ENCODE results near the gene SPRTN. TPM values are rescaled to one million over a fixed set of nuclear protein-coding genes. Genes with fewer than 3 reads are reported as not detected.

SPRTN gene
- total and polyA plus RNA-seq, 2 experiments from 2014 or later, result 9.1 to 25.0 TPM

GRCh38 chr1:231385416-231385748 is 47.3 kb downstream of the SPRTN start:
- Histone ChIP-seq H3K4me1 (ENCODE audit: insufficient read depth) (no peaks in the 10 kb centered on the region), H3K9me2 (ENCODE audit: insufficient read depth) (no peaks in the 10 kb centered on the region), H3K79me2 (replicated peaks; ENCODE audit: insufficient read depth) (no peaks in the 10 kb centered on the region), H3K27me3 (ENCODE audit: insufficient read depth) (no peaks in the 10 kb centered on the region), H3K27ac (ENCODE audit: low read depth) (no peak overlapping the region), H3K4me3 (no peak overlapping the region), H3K36me3 (ENCODE audit: insufficient read depth) (no peaks in the 10 kb centered on the region), H3K4me2 (no peak overlapping the region), H4K20me1 (replicated peaks; ENCODE audit: insufficient read depth) (no peaks in the 10 kb centered on the region), H2AFZ (no peak overlapping the region), H3F3A (replicated peaks; ENCODE audit: low read depth) (no peaks in the 10 kb centered on the region)
- Mint-ChIP-seq H3K36me3 (ENCODE audit: low read depth) (no peaks in the 10 kb centered on the region), H3K9me3 (no peaks in the 10 kb centered on the region), H3K4me1 (no peaks in the 10 kb centered on the region), H3K4me3 (no peak overlapping the region), H3K27ac (no peak overlapping the region), H3K27me3 (ENCODE audit: insufficient read depth, low read depth, poor library complexity) (no peaks in the 10 kb centered on the region)
- ATAC-seq (no peak), DNase-seq (ENCODE audit: low spot score) (no peak)
- TF ChIP-seq REST (IDR thresholded peaks at IDR 0.05; ENCODE audit: unreplicated experiment) (no peak), EZH2 (IDR thresholded peaks at IDR 0.05; ENCODE audit: low read depth, unreplicated experiment) (no peak), STAT1 (IDR thresholded peaks at IDR 0.05; ENCODE audit: unreplicated experiment) (no peak), POLR2AphosphoS5 (IDR thresholded peaks at IDR 0.05; ENCODE audit: low read depth) (no peak), ZNF114 (CRISPR knock-in tag; IDR thresholded peaks at IDR 0.05) (no peak), NANOG (IDR thresholded peaks at IDR 0.05; ENCODE audit: borderline replicate concordance) (no peak), JUNB (IDR thresholded peaks at IDR 0.05; ENCODE audit: unreplicated experiment) (no peak), EZH2phosphoT487 (IDR thresholded peaks at IDR 0.05; ENCODE audit: unreplicated experiment) (no peak), CREB1 (CRISPR knock-in tag; IDR thresholded peaks at IDR 0.05; ENCODE audit: low read depth) (no peak), CTCF (conservative IDR thresholded peaks at IDR 0.05; ENCODE audit: low read depth in 2 of 2) (no peak), ZNF331 (CRISPR knock-in tag; IDR thresholded peaks at IDR 0.05; ENCODE audit: low read depth) (no peak)
- TF ChIP-seq, protein P1, sequence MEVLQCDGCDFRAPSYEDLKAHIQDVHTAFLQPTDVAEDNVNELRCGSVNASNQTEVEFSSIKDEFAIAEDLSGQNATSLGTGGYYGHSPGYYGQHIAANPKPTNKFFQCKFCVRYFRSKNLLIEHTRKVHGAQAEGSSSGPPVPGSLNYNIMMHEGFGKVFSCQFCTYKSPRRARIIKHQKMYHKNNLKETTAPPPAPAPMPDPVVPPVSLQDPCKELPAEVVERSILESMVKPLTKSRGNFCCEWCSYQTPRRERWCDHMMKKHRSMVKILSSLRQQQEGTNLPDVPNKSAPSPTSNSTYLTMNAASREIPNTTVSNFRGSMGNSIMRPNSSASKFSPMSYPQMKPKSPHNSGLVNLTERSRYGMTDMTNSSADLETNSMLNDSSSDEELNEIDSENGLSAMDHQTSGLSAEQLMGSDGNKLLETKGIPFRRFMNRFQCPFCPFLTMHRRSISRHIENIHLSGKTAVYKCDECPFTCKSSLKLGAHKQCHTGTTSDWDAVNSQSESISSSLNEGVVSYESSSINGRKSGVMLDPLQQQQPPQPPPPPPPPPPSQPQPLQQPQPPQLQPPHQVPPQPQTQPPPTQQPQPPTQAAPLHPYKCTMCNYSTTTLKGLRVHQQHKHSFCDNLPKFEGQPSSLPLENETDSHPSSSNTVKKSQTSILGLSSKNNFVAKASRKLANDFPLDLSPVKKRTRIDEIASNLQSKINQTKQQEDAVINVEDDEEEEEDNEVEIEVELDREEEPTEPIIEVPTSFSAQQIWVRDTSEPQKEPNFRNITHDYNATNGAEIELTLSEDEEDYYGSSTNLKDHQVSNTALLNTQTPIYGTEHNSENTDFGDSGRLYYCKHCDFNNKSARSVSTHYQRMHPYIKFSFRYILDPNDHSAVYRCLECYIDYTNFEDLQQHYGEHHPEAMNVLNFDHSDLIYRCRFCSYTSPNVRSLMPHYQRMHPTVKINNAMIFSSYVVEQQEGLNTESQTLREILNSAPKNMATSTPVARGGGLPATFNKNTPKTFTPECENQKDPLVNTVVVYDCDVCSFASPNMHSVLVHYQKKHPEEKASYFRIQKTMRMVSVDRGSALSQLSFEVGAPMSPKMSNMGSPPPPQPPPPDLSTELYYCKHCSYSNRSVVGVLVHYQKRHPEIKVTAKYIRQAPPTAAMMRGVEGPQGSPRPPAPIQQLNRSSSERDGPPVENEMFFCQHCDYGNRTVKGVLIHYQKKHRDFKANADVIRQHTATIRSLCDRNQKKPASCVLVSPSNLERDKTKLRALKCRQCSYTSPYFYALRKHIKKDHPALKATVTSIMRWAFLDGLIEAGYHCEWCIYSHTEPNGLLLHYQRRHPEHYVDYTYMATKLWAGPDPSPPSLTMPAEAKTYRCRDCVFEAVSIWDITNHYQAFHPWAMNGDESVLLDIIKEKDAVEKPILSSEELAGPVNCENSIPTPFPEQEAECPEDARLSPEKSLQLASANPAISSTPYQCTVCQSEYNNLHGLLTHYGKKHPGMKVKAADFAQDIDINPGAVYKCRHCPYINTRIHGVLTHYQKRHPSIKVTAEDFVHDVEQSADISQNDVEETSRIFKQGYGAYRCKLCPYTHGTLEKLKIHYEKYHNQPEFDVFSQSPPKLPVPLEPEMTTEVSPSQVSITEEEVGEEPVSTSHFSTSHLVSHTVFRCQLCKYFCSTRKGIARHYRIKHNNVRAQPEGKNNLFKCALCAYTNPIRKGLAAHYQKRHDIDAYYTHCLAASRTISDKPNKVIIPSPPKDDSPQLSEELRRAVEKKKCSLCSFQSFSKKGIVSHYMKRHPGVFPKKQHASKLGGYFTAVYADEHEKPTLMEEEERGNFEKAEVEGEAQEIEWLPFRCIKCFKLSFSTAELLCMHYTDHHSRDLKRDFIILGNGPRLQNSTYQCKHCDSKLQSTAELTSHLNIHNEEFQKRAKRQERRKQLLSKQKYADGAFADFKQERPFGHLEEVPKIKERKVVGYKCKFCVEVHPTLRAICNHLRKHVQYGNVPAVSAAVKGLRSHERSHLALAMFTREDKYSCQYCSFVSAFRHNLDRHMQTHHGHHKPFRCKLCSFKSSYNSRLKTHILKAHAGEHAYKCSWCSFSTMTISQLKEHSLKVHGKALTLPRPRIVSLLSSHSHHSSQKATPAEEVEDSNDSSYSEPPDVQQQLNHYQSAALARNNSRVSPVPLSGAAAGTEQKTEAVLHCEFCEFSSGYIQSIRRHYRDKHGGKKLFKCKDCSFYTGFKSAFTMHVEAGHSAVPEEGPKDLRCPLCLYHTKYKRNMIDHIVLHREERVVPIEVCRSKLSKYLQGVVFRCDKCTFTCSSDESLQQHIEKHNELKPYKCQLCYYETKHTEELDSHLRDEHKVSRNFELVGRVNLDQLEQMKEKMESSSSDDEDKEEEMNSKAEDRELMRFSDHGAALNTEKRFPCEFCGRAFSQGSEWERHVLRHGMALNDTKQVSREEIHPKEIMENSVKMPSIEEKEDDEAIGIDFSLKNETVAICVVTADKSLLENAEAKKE (CRISPR knock-in tag; IDR thresholded peaks at IDR 0.05), result no peak
- TF ChIP-seq, protein P2, sequence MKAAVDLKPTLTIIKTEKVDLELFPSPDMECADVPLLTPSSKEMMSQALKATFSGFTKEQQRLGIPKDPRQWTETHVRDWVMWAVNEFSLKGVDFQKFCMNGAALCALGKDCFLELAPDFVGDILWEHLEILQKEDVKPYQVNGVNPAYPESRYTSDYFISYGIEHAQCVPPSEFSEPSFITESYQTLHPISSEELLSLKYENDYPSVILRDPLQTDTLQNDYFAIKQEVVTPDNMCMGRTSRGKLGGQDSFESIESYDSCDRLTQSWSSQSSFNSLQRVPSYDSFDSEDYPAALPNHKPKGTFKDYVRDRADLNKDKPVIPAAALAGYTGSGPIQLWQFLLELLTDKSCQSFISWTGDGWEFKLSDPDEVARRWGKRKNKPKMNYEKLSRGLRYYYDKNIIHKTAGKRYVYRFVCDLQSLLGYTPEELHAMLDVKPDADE (IDR thresholded peaks at IDR 0.05), result no peak
